Gastroesophageal sphincter (tissue), 4 donors: ENCODE results near the gene ANKRD13B. TPM values are rescaled to one million over a fixed set of nuclear protein-coding genes. Genes with fewer than 3 reads are reported as not detected.

Source experiments
- ATAC-seq: fragments of 150-250 bp; one replicate; pipeline ENCODE4 v1.9.1; 2016; ENCODE audit warnings: mild to moderate bottlenecking, moderate library complexity
- H3K27ac ChIP-seq, 4 donors: fragments of 200-600 bp; sonication (generic) in 3 of 4; 1 replicate in 3 of 4; 2 replicates in 1 of 4; pipeline ENCODE4 v1.5.1; 2016 to 2019
- H3K27me3 ChIP-seq: fragments of 200-600 bp; sonication (generic); one replicate; pipeline ENCODE4 v1.5.1; 2019
- H3K36me3 ChIP-seq, 2 donors: fragments of 200-600 bp; sonication (generic); one replicate each; pipeline ENCODE4 v1.5.1; 2019; ENCODE audit warnings: control low read depth in 1 of 2
- H3K4me1 ChIP-seq, 3 donors: fragments of 200-600 bp; sonication (generic); 1 replicate in 2 of 3; 2 replicates in 1 of 3; pipeline ENCODE4 v1.5.1; 2016 to 2019; ENCODE audit warnings: control low read depth in 2 of 3
- H3K4me3 ChIP-seq, 2 donors: fragments of 200-600 bp; sonication (generic); one replicate each; pipeline ENCODE4 v1.5.1; 2019; ENCODE audit warnings: mild to moderate bottlenecking in 1 of 2, moderate library complexity in 1 of 2
- H3K9me3 ChIP-seq, 3 donors: fragments of 200-600 bp; sonication (generic); one replicate each; pipeline ENCODE4 v1.5.1; 2017 to 2019; ENCODE audit warnings: control low read depth in 2 of 3
- EP300 ChIP-seq: sonication (generic); formaldehyde crosslinking; IDR thresholded peaks from one replicate; pipeline ENCODE4 v1.6.1; 2017; ENCODE audit warnings: antibody characterized with exemption, mild to moderate bottlenecking
- POLR2A ChIP-seq, 2 donors: fragments of 450-650 bp; IDR thresholded peaks; one replicate each; pipeline ENCODE4 v1.6.1; 2017; ENCODE audit warnings: antibody characterized with exemption in 2 of 2, mild to moderate bottlenecking in 2 of 2, moderate library complexity in 1 of 2
- POLR2AphosphoS5 ChIP-seq: sonication (generic); formaldehyde crosslinking; IDR thresholded peaks from one replicate; pipeline ENCODE4 v1.6.1; 2017; ENCODE audit warnings: antibody characterized with exemption
- whole genome bisulfite sequencing, 2 donors: methylation state at CpG; one replicate each; pipeline ENCODE4 v1.1.5; 2018; ENCODE audit warnings: low coverage in 1 of 2; 5-methylcytosine and 5-hydroxymethylcytosine counted together
- total RNA-seq, 4 donors: library from RNA; depleted of rRNA; stranded (reverse); fragments of >200 nt; gene quantifications; one replicate each; pipeline ENCODE4 v1.1.0, GENCODE V29; 2016
- TF ChIP-seq, protein P1 (sequence below), 4 experiments: fragments of 200-600 bp in 2 of 4; fragments of 450-650 bp in 2 of 4; sonication (generic) in 1 of 4; IDR thresholded peaks; one replicate each; pipeline ENCODE4 v1.5.1; 2017 to 2019; ENCODE audit warnings: antibody characterized with exemption in 4 of 4, mild to moderate bottlenecking in 2 of 4, moderate library complexity in 2 of 4

The ANKRD13B gene
- total RNA-seq, 4 donors from 2014 or later = 4.4 to 22.8 (median 10.0) TPM

DNA sequence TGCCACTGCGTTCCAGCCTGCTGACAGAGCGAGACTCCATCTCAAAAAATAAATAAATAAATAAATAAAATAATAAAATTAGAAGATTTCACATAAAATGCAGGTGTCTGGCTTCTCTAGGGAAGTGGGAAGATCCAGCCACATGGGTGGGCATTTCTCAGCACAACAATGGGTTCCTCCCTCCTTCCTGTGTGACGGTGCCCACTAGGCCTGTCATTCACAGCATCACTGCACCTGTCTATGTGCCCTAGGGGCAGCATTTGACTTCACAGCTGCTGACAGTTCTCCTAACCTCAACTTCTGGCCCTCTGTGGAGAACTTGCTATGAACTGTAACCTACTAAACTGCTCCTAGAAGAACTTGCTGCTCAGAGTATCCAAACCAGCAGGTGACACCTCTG lies 29.1 kb upstream of the ANKRD13B start:
- no peaks in the 10 kb centered on the region for H3K9me3 ChIP-seq
- H3K4me1 ChIP-seq = peaks cover 0 to 56% (median 5%) of the 10 kb centered on the region in 3 donors
- H3K36me3 ChIP-seq = peaks cover 0 to 15% of the 10 kb centered on the region in 2 donors
- H3K27ac ChIP-seq = no peak overlapping the region
- no peak overlapping the region for H3K4me3 ChIP-seq
- H3K27me3 ChIP-seq = no peaks in the 10 kb centered on the region
- TF ChIP-seq POLR2A (IDR thresholded peaks at IDR 0.05) = no peak
- no peak for TF ChIP-seq POLR2AphosphoS5
- TF ChIP-seq, protein P1, sequence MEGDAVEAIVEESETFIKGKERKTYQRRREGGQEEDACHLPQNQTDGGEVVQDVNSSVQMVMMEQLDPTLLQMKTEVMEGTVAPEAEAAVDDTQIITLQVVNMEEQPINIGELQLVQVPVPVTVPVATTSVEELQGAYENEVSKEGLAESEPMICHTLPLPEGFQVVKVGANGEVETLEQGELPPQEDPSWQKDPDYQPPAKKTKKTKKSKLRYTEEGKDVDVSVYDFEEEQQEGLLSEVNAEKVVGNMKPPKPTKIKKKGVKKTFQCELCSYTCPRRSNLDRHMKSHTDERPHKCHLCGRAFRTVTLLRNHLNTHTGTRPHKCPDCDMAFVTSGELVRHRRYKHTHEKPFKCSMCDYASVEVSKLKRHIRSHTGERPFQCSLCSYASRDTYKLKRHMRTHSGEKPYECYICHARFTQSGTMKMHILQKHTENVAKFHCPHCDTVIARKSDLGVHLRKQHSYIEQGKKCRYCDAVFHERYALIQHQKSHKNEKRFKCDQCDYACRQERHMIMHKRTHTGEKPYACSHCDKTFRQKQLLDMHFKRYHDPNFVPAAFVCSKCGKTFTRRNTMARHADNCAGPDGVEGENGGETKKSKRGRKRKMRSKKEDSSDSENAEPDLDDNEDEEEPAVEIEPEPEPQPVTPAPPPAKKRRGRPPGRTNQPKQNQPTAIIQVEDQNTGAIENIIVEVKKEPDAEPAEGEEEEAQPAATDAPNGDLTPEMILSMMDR (IDR thresholded peaks at IDR 0.05) = no peak
- no peak for TF ChIP-seq EP300
- 95 to 100% methylated on average over 2 to 3 of the region's 3 CpGs for WGBS, 2 donors
- ATAC-seq = no peak

DNA sequence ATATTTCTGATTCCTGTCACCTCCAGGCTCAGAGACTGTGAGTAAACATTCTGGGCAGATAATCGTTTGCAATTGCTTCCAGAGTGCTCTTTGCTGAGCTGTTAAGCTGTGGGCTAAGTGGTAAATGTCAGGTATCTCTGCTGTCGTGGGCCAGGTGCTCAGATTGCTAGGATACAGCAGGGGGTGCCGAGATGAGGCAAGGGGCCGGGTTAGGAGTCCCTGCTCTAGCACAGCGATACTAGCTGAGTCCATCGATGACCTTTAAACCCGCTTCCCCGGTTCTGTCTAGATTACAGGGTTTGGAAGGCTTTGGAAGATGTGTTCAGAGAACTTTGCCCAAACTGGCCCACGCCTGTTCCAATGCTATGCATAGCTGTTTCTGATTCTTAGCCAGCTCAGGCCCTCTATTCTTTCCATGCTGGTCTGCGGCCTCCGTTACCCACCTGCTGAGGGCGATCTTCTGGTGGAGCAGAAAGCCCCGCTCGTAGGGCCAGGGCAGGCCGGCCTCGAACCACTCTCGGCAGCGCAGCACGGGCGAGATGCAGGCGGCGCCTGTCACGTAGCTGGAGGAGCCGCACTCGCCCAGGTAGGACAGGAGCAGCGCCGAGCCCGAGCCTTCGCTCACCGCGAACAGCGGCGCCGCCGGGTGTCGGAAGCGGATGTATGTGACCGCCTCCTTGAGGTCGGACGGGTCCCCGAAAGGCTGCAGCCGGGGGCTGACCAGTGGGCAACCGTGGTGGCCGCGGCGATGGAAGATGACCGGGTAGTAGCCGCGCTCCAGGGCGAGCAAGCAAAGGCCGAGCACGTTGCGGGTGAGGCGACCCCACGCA lies 27.1 kb upstream of the ANKRD13B start:
- Histone ChIP-seq H3K36me3 (peaks cover 0 to 15% of the 10 kb centered on the region in 2 donors), H3K9me3 (no peaks in the 10 kb centered on the region), H3K27me3 (no peaks in the 10 kb centered on the region), H3K27ac (peak overlapping the region in 3 of 4 donors; percentile 88 to 93 (median 90)), H3K4me1 (peaks cover 0 to 76% (median 11%) of the 10 kb centered on the region in 3 donors), H3K4me3 (peak overlapping the region; percentile 48 to 85)
- ATAC-seq = no peak
- TF ChIP-seq, protein P1 (IDR thresholded peaks at IDR 0.05) = peak in 1 of 4 experiments; percentile 11
- TF ChIP-seq EP300 = no peak
- TF ChIP-seq POLR2A (IDR thresholded peaks at IDR 0.05) = no peak
- no peak for TF ChIP-seq POLR2AphosphoS5
- 51% methylated on average over 15 of the region's 55 CpGs; no CpG with 5 or more reads in 1 of the 2 donors for WGBS, 2 donors

DNA sequence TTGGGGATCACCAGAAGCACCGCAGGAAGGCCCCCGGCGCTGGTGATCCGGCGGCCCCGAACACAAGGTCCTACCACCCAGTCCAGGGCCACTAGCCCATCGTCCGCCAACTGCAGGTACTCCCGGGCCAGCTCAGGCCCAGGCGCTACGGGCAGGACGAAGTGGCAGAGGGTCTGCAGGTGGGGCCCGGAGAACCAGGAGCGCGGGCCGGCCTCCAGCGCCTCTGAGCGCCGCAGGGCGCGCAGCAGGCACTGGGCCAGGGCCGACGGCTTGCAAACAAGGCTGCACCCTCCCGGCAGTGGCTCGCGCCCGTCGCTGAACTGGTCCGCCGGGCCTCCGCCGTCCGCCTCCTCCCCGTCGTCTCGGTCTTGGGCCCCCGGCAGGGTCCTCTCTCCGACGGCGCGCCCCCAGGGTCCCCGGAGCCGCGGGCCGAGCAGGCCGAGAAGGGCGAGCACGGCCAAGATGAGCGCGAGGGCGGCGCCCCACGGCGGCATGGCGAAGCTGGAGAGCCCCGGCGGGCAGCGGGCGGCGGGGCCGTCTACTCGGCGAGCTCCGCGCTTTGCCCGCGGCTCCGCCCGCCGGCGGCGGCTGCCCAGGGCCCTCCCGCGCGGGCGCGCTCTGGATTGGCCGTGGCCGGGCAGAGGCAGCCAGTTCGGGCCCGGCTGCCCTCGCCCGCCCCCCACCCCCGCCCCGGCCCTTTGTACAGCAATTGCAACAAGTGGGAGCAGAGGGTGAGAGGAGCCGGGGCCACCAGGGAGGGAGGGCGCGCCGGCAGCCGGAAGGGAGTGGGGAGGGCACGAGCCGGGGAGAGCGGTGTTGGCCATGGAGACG lies 26.2 kb upstream of the ANKRD13B start, which contains the start of gene ABHD15:
Gene ABHD15, minus strand, starts transcription at position 565 of the 831 bp plus-strand sequence. Its CDS starts 71 bp downstream, at position 494.
- peak within 1 kb of the TSS; percentile 66 to 93 (median 89) for H3K27ac ChIP-seq
- no peaks in the 10 kb centered on the region for H3K9me3 ChIP-seq
- no CpG with 5 or more reads among the region's 94 CpGs for WGBS, 2 donors
- ATAC-seq = peak; percentile 82
- H3K4me3 ChIP-seq = peak within 1 kb of the TSS; percentile 48 to 85
- peaks cover 0 to 15% of the 10 kb centered on the region in 2 donors for H3K36me3 ChIP-seq
- TF ChIP-seq POLR2A (IDR thresholded peaks at IDR 0.05) (peak; percentile 28 to 50), POLR2AphosphoS5 (peak; percentile 62), EP300 (no peak)
- TF ChIP-seq, protein P1 (IDR thresholded peaks at IDR 0.05) = peak in 2 of 4 experiments; percentile 14 to 16
- peaks cover 0 to 76% (median 9%) of the 10 kb centered on the region in 3 donors for H3K4me1 ChIP-seq
- no peaks in the 10 kb centered on the region for H3K27me3 ChIP-seq

DNA sequence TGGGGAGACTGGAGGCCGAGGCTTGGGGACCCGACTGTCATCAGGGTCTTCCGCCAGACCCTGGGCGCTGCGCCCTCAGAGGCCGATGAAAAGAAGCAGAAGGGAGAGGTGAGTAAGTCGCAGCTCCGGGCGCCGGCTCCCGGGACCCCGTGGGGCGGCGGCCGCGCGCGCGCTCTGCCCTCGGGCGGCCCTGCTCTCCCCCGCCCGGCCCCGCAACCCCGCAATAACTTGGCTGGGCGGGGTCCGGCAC lies 25.7 kb upstream of the ANKRD13B start:
- Histone ChIP-seq H3K4me3 (peak overlapping the region; percentile 48 to 85), H3K4me1 (peaks cover 0 to 76% (median 7%) of the 10 kb centered on the region in 3 donors)
- TF ChIP-seq POLR2AphosphoS5 (no peak), EP300 (no peak), POLR2A (IDR thresholded peaks at IDR 0.05) (no peak)
- TF ChIP-seq, protein P1 (IDR thresholded peaks at IDR 0.05) = no peak

More for the DNA sequence above, 25.7 kb upstream of the ANKRD13B start:
- peaks cover 0 to 15% of the 10 kb centered on the region in 2 donors for H3K36me3 ChIP-seq
- H3K27ac ChIP-seq = peak overlapping the region; percentile 66 to 93 (median 89)
- no peaks in the 10 kb centered on the region for H3K27me3 ChIP-seq
- no peaks in the 10 kb centered on the region for H3K9me3 ChIP-seq
- peak; percentile 1 for ATAC-seq
- no CpG with 5 or more reads among the region's 27 CpGs for WGBS, 2 donors
